Activated T-cell treated with anti-CD3 and anti-CD28 coated beads for 48 hours (primary cell): ENCODE data around the gene UBA6.
"Not testable (repeated sequence)": the region's sequence is repeated elsewhere in the genome, so short reads cannot be mapped to it uniquely, and the experiment has no call there.

Source experiments
- DNase-seq: peaks from one replicate; pipeline ENCODE4 v3.0.0-alpha.2; 2020; ENCODE audit warnings: low read depth

Gene UBA6

GRCh38 chr4:67713529-67714247 is 12.7 kb upstream of the UBA6 start:
- DNase-seq, result no peak

GRCh38 chr4:67712650-67713528 is 11.9 kb upstream of the UBA6 start:
- no peak for DNase-seq

GRCh38 chr4:67712000-67712625 is 11.2 kb upstream of the UBA6 start:
- DNase-seq, result no peak

- not testable (repeated sequence) for DNase-seq
Measured at GRCh38 chr4:67706682-67707081, 5.7 kb upstream of the UBA6 start.

- DNase-seq, result no peak
Measured at GRCh38 chr4:67704843-67705242, 3.9 kb upstream of the UBA6 start.

- no peak for DNase-seq
Measured at GRCh38 chr4:67702166-67702565, 1.2 kb upstream of the UBA6 start.

GRCh38 chr4:67701517-67701850 is 529 bp upstream of the UBA6 start:
- no peak for DNase-seq

- DNase-seq, result no peak
Measured at GRCh38 chr4:67700116-67700737, 728 bp downstream of the UBA6 start.

- no peak for DNase-seq
Measured at GRCh38 chr4:67699603-67700002, 1.4 kb downstream of the UBA6 start.

GRCh38 chr4:67697860-67698687 is 2.9 kb downstream of the UBA6 start:
- no peak for DNase-seq

GRCh38 chr4:67696061-67696460 is 4.9 kb downstream of the UBA6 start:
- no peak for DNase-seq

GRCh38 chr4:67694662-67695061 is 6.3 kb downstream of the UBA6 start:
- no peak for DNase-seq

GRCh38 chr4:67691328-67691727 is 9.6 kb downstream of the UBA6 start:
- no peak for DNase-seq

GRCh38 chr4:67687636-67688035 is 13.3 kb downstream of the UBA6 start:
- no peak for DNase-seq

- DNase-seq, result no peak
Measured at GRCh38 chr4:67685532-67685859, 15.5 kb downstream of the UBA6 start.

GRCh38 chr4:67684839-67685531 is 16.0 kb downstream of the UBA6 start:
- no peak for DNase-seq

- no peak for DNase-seq
Measured at GRCh38 chr4:67682266-67682665, 18.7 kb downstream of the UBA6 start.

GRCh38 chr4:67680581-67681222 is 20.3 kb downstream of the UBA6 start:
- no peak for DNase-seq

- DNase-seq, result no peak
Measured at GRCh38 chr4:67678612-67679011, 22.3 kb downstream of the UBA6 start.

GRCh38 chr4:67674098-67674497 is 26.9 kb downstream of the UBA6 start:
- DNase-seq, result no peak

GRCh38 chr4:67668315-67668714 is 32.6 kb downstream of the UBA6 start:
- DNase-seq, result no peak
